OCI-LY7 (cell line): ENCODE data around the gene TMEM253.

Experiments used
- CTCF ChIP-seq: fragments of 200-600 bp; sonication (generic); conservative IDR thresholded peaks from 2 replicates; pipeline ENCODE4 v1.5.1; 2014; ENCODE audit warnings: mild to moderate bottlenecking, antibody characterized with exemption, low read length, moderate library complexity, mixed read lengths
- EZH2phosphoT487 ChIP-seq: fragments of 200-600 bp; sonication (generic); IDR thresholded peaks from 2 replicates; pipeline ENCODE4 v1.6.1; 2018; ENCODE audit warnings: low read depth, borderline replicate concordance, mild to moderate bottlenecking, mixed run types, antibody characterized with exemption, low read length, moderate library complexity, mixed read lengths

GRCh38 chr14:21099596-21099985, 1.3 kb upstream of the TMEM253 start:
- TF ChIP-seq CTCF, result no peak
- TF ChIP-seq EZH2phosphoT487, result no peak
